ENCODE data around the gene OTOL1. TPM values are rescaled to one million over a fixed set of nuclear protein-coding genes. Genes with fewer than 3 reads are reported as not detected.

OTOL1 gene
- total RNA-seq, 1 experiment from 2014 or later, result 0.32 TPM

GRCh38 chr3:161508852-161509477 lies 12.4 kb downstream of the OTOL1 start:
- in situ Hi-C loops (cut with HindIII; ENCODE audit: low pct_unique_long_range_greater_than_20kb, low sequenced_read_pairs), result no loop called here
- DNase-seq (ENCODE audit: low read depth, low spot score), result peak; percentile 52

- in situ Hi-C loops (cut with HindIII; ENCODE audit: low pct_unique_long_range_greater_than_20kb, low sequenced_read_pairs), result no loop called here
- DNase-seq (ENCODE audit: low read depth, low spot score), result no peak
Observed at GRCh38 chr3:161510510-161511260, 14.1 kb downstream of the OTOL1 start.

GRCh38 chr3:161523916-161524315 lies 27.3 kb downstream of the OTOL1 start:
- DNase-seq (ENCODE audit: low read depth, low spot score), result no peak
- in situ Hi-C loops (cut with HindIII; ENCODE audit: low pct_unique_long_range_greater_than_20kb, low sequenced_read_pairs), result no loop called here

GRCh38 chr3:161531930-161532329 lies 35.3 kb downstream of the OTOL1 start:
- in situ Hi-C loops (cut with HindIII; ENCODE audit: low pct_unique_long_range_greater_than_20kb, low sequenced_read_pairs), result no loop called here
- DNase-seq (ENCODE audit: low read depth, low spot score), result no peak

- in situ Hi-C loops (cut with HindIII; ENCODE audit: low pct_unique_long_range_greater_than_20kb, low sequenced_read_pairs), result no loop called here
- no peak for DNase-seq (ENCODE audit: low read depth, low spot score)
Observed at GRCh38 chr3:161540594-161540993, 44.0 kb downstream of the OTOL1 start.

GRCh38 chr3:161545824-161546223 lies 49.2 kb downstream of the OTOL1 start:
- in situ Hi-C loops (cut with HindIII; ENCODE audit: low pct_unique_long_range_greater_than_20kb, low sequenced_read_pairs), result no loop called here
- DNase-seq (ENCODE audit: low read depth, low spot score), result no peak

GRCh38 chr3:161548301-161548700 lies 51.7 kb downstream of the OTOL1 start:
- DNase-seq (ENCODE audit: low read depth, low spot score), result no peak
- in situ Hi-C loops (cut with HindIII; ENCODE audit: low pct_unique_long_range_greater_than_20kb, low sequenced_read_pairs), result no loop called here

GRCh38 chr3:161549261-161549660 lies 52.7 kb downstream of the OTOL1 start:
- in situ Hi-C loops (cut with HindIII; ENCODE audit: low pct_unique_long_range_greater_than_20kb, low sequenced_read_pairs), result no loop called here
- no peak for DNase-seq (ENCODE audit: low read depth, low spot score)

- DNase-seq (ENCODE audit: low read depth, low spot score), result no peak
- in situ Hi-C loops (cut with HindIII; ENCODE audit: low pct_unique_long_range_greater_than_20kb, low sequenced_read_pairs), result no loop called here
Observed at GRCh38 chr3:161550491-161551195, 54.0 kb downstream of the OTOL1 start.

GRCh38 chr3:161551697-161552096 lies 55.1 kb downstream of the OTOL1 start:
- no peak for DNase-seq (ENCODE audit: low read depth, low spot score)
- in situ Hi-C loops (cut with HindIII; ENCODE audit: low pct_unique_long_range_greater_than_20kb, low sequenced_read_pairs), result no loop called here

GRCh38 chr3:161552984-161553560 lies 56.5 kb downstream of the OTOL1 start:
- no peak for DNase-seq (ENCODE audit: low read depth, low spot score)
- in situ Hi-C loops (cut with HindIII; ENCODE audit: low pct_unique_long_range_greater_than_20kb, low sequenced_read_pairs), result no loop called here

Other genes starting within 250 kb of the OTOL1 start
- not detected in 2 replicates for gene SPTSSB, start 125.3 kb upstream of the OTOL1 start, total RNA-seq (2014; rRNA removed; shearing (Covaris generic))